ENCODE data around the gene HSPA8.

DNA sequence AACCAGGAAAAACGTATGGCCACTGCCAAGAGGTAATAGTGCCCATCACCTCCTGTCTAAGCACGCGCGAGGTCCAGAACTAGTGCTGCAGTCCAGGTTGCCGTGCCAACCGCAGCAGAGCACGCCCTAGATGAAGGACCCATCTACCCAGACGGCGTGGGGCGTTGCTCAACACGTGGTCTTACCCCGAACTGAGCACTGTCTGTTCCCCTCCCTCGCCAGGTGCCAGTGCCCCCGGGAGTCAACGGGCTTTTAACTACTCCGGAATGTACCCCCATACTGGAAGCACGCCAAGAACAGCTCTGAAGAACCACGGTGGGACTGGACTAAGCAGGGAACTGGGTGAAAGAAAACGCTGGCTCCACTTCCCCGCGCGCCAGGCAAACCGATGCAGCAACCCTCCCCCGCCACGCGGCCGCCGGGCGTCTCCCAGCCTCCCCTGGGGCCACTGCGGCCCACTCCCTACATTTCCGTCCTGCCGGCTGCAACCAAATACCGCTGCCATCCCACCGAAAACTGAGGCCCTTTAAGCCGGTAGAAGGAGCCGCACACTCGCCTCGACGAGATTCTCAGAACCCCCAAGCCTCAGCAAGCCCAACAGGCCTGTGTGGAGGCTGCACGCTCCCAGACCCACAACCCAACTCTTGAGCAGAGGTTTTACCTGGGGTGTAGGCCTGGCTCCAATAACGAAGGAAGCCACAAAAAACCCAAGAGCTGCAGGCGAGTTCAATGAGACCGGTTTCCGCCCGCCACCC lies at the start of gene HSPA8:
- TF ChIP-seq EZH2 (IDR thresholded peaks at IDR 0.05; ENCODE audit: insufficient read depth, poor library complexity, severe bottlenecking), result no peak
- no peak for TF ChIP-seq EZH2phosphoT487 (IDR thresholded peaks at IDR 0.05; ENCODE audit: insufficient read depth, low read depth)
